ENCODE measurements around the gene CHCT1.

CHCT1 gene

GRCh38 chr17:60442271-60443173 lies 20.2 kb downstream of the CHCT1 start:
- DNase-seq (ENCODE audit: low read depth, low spot score), result no peak

- DNase-seq (ENCODE audit: low read depth, low spot score), result no peak
These were observed 21.4 kb downstream of the CHCT1 start for GRCh38 chr17:60443713-60444112.

DNA sequence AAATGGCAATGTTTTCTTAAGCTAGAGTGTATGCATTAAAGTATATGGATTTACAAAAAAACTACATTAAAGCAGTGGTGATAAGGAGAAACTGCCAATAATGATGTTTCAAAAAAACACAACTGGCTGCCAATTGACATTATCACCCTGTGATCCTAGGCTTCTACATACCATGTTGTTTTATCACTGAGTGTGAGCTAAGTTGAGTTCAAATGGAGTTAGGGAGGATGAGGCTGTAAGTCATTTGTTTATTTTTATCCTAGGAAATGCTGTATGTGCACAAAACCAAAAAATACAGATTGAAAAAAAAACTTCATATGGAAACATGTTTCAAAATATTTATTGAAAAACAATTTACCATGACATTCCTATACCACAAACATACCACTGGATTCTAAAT lies 22.9 kb downstream of the CHCT1 start:
- no peak for DNase-seq (ENCODE audit: low read depth, low spot score)

DNA sequence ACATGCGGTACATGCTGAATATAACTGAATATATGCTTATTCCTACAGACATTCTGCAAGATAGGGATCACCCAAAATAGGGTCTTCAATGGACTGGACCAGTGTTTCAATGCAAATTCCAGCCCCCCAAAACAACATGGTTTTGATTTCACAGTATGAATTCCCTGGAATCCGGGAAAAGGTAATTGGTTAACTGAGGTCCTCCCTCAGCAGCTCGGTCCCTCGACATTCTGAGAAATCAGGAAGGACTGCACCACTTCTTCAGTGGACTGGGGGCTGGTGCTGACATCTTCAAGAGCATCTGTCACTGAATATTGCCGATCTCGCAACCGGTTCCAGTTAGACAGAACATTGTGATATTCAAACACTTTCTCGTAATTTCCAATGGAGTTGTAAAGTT lies 25.1 kb downstream of the CHCT1 start:
- no peak for DNase-seq (ENCODE audit: low read depth, low spot score)

DNA sequence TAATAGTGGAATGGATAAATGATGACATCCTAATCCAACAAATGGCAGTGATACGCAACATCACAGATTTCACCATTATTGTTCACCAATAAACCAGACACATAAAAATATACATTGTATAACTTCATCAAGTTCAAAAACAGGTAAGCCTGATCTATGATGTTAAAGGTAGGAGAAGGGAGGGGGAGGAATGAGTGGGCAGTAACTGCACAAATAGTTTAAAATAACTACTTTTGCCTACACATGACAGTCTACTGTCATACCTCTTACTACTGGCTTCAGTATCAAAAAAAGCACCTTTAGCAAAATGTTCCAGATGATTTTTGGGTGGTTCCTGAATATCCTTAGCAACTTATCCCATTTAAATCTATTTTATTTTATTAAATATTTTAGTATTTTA lies 28.8 kb downstream of the CHCT1 start:
- DNase-seq (ENCODE audit: low read depth, low spot score), result no peak

GRCh38 chr17:60451965-60452364 lies 29.7 kb downstream of the CHCT1 start:
- DNase-seq (ENCODE audit: low read depth, low spot score), result no peak

DNA sequence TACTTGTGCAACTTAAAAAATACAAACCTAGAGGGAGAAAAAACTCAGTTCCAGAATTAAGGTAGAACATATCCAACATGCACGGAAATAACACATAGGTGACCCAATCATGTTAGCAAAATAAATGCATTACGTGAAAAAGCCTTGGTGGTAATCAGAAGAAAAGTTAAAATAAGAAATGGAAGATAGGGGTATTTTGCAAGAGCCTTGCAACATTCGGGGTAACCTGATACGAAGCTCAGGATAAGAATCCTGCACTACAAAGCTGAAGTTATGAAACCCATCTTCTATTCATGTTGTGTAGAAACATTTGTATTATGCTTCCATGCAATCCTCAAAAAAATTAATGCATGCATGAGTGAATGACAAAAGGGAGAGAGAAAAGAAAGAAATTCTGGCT lies 33.1 kb downstream of the CHCT1 start:
- no peak for DNase-seq (ENCODE audit: low read depth, low spot score)

- DNase-seq (ENCODE audit: low read depth, low spot score), result no peak
These were observed 34.9 kb downstream of the CHCT1 start for GRCh38 chr17:60457148-60457547.

DNA sequence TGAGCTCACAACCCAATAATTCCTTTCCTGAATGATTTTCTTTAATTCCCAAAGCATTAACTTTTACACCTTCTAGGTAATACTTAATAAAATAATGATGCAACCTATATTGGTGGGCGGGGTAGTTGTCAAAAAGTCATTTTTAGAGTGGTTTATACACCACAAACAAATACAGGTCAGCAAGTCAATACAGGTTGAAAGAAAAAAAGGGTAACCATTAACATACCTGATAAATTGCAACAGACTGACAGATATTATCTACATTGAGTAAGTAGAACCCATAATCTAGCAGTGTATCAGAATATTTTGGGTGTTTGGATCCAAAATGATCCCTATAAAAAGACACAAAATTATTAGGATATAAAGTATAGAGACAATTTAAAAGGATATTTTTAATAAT lies 39.3 kb downstream of the CHCT1 start:
- no peak for DNase-seq (ENCODE audit: low read depth, low spot score)

DNA sequence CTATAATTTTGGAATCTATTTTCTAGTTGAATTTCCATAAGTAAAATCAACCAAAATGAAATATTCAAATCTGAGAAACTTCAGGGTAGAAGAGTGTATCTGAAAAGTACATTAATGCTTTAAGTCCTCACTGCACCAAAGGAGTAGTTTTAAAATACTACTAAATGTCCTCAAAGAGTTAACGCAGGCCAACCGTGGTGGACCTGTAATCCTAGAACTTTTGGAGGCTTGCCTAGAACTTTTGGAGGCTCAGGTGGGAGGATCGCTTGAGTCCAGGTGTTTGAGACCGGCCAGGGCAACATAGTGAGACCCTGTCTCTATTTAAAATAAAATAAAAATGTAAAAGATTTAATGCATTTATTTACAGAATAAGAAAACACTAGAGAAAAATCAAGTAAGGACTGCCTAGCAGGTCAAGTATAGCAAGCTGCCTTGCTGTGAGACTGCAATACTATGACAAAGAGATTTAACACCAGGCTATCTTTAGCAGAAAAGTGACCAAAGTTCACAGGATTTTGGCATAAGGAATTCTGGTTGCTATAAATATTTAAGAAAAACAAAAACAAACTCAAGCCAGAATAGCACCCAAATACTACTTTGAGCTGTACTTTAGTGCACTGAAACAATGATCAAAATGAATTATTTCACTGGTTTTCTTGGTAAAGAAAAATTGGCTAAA lies 41.0 kb downstream of the CHCT1 start:
- no peak for DNase-seq (ENCODE audit: low read depth, low spot score)

DNA sequence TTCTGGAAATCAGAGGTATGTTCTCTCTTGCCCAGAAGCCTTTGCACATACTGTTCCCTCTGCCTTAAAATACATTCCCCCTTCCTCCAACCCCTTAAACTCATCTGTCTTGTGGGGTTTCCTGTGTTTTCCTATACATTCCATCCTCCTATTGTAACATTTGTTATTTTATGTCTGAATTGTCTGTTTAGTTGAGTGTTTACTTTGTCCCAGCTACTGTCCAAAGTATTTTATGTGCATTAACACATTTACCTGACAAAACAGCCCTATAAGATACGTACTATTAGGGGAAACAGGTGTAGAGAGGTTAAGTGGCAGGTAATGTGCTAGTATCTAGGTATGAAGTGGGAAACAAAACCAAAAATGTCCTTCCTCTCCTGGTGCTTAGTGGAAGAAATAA lies 42.1 kb downstream of the CHCT1 start:
- no peak for DNase-seq (ENCODE audit: low read depth, low spot score)

DNA sequence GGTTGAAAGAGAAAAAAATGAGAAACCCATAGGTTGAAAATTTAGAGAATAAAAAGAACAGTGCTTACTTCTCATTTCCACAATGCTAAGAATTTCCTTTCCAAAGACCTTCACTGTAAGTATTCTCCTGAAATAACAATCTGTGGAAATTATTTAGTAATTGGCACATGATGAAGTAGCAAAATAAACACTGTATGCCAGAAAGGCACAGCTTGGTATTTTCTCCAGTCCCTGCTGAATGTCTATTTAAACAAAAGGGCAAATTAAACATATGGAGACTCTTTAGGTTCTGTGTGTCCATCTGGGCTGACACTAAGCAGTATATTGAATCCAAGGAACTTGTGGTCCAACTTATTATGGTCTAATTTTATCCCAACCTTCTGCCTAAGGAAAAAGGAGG lies 46.1 kb downstream of the CHCT1 start:
- DNase-seq (ENCODE audit: low read depth, low spot score), result no peak

- no peak for DNase-seq (ENCODE audit: low read depth, low spot score)
These were observed 49.2 kb downstream of the CHCT1 start for GRCh38 chr17:60471451-60471850.

- no peak for DNase-seq (ENCODE audit: low read depth, low spot score)
These were observed 50.2 kb downstream of the CHCT1 start for GRCh38 chr17:60472449-60472848.

DNA sequence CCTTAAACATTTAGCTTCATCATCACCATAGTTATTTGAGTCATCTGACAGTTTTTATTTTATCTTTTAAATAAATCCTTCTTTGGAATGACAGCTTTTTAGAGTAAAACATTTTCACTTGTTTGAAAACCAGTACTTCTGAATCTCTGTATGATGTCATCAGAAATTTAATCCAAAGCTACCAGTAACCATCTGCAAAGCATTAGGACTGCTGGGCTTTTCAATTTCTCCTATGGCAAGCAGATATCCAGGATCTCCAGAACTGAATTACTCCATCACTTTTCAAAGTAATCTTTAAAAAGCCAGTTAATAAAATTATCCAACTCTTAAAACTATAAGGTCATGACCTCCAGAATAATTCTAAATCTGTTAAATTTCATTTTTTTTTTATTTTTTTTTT lies 51.5 kb downstream of the CHCT1 start:
- DNase-seq (ENCODE audit: low read depth, low spot score), result no peak

Data from activated CD4-positive, CD25-positive, alpha-beta regulatory T cell treated with anti-CD3 and anti-CD28 coated beads, Interleukin-2, amount 50 U/mL, for 16 hours (primary cell).